ENCODE results near the gene ALDOB. TPM values are rescaled to one million over a fixed set of nuclear protein-coding genes. Genes with fewer than 3 reads are reported as not detected.

Gene ALDOB
- total RNA-seq, 4 donors from 2014 or later: 0.52 TPM; not detected in 3

GRCh38 chr9:101432171-101432570, 3.4 kb downstream of the ALDOB start:
- no peak for DNase-seq (ENCODE audit: low spot score in 2 of 2)
- TF ChIP-seq POLR2A (IDR thresholded peaks at IDR 0.05) (no peak), CTCF (IDR thresholded peaks at IDR 0.05) (no peak)
- H3K4me3 ChIP-seq (ENCODE audit: low read depth, poor library complexity, severe bottlenecking): no peak overlapping the region
- intact Hi-C loops (cut with DNase I; ENCODE audit: low total_unique reads): no loop called here

DNA sequence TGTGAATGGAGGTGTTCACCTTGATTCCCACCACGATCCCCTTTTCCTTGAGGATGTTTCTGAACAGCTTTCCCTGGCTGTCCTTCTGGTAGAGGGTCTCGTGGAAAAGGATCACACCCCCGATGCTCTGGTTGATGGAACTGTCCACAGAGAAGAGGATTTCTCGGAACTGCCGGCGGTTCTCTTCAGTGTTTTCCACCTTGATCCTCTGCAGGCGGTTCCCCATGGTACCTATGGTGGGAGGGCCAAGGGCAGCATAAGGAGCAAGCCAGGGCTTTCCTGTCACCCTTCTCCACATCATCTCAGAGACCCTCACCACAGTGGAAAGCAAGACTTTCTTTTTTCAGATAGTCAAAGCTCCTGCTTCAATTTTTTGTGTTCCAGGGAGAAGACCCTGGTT, 5.8 kb downstream of the ALDOB start:
- no peak overlapping the region for H3K4me3 ChIP-seq (ENCODE audit: low read depth, poor library complexity, severe bottlenecking)
- TF ChIP-seq CTCF (IDR thresholded peaks at IDR 0.05) (no peak), POLR2A (IDR thresholded peaks at IDR 0.05) (no peak)
- intact Hi-C loops (cut with DNase I; ENCODE audit: low total_unique reads): no loop called here
- DNase-seq (ENCODE audit: low spot score in 2 of 2): no peak
- WGBS, 2 donors: 90 to 95% methylated on average over 7 of the region's 7 CpGs

DNA sequence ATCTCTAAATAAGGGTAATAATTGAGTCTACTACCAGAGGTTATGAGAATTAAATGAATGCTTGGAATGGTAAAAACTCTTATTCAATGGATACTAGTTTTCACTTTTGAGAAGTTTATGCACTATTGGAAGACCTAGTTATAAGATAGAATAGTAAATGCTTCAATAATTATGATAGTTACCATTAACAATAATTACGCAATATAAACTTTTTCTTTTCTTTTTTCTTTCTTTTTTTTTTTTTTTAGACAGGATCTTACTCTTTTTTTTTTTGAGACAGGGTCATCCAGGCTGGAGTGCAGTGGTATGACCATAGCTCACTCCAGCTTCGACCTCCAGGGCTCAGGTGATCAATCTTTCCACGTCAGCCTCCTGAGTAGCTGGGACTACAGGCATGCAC, 6.7 kb downstream of the ALDOB start:
- H3K4me3 ChIP-seq (ENCODE audit: low read depth, poor library complexity, severe bottlenecking): no peak overlapping the region
- TF ChIP-seq CTCF (IDR thresholded peaks at IDR 0.05) (no peak), POLR2A (IDR thresholded peaks at IDR 0.05) (no peak)
- intact Hi-C loops (cut with DNase I; ENCODE audit: low total_unique reads): no loop called here
- no peak for DNase-seq (ENCODE audit: low spot score in 2 of 2)
- WGBS, 2 donors: 60 to 63% methylated on average over 3 of the region's 3 CpGs

DNA sequence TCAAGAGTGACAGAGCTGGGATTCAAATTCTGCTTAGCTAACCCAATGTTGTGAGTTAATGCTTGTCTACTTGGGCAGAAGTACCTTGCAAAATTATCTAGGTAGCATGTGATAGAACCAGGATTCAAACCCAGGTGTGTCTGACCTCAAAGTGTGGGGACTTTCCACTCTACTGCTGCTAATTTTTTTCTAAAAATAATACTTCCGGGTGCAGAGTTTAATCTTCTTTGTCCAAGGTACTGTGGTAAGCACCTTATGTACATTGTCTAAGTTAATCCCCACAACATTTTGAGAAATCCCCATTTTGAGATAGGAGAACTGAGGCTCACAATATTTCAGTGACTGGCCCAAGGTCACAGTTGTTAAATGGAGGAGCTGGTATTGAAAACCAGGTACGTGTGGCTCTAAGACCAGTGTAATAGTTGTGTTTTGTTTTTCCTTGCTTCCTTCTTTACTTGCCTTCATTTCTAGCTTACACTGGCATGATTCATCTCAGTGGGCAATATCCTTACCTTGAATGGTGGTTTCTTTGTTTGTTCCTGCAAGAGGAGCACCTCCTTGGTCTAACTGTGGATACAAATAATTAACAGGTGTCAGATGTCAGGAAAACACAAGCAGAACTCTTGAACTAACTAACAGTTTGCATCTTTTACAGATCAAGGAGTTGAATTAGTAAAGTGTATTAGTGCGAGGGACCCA, 7.5 kb downstream of the ALDOB start:
- H3K4me3 ChIP-seq (ENCODE audit: low read depth, poor library complexity, severe bottlenecking): no peak overlapping the region
- 89 to 90% methylated on average over 3 of the region's 3 CpGs for WGBS, 2 donors
- no peak for DNase-seq (ENCODE audit: low spot score in 2 of 2)
- intact Hi-C loops (cut with DNase I; ENCODE audit: low total_unique reads): no loop called here
- TF ChIP-seq POLR2A (IDR thresholded peaks at IDR 0.05) (no peak), CTCF (IDR thresholded peaks at IDR 0.05) (no peak)

DNA sequence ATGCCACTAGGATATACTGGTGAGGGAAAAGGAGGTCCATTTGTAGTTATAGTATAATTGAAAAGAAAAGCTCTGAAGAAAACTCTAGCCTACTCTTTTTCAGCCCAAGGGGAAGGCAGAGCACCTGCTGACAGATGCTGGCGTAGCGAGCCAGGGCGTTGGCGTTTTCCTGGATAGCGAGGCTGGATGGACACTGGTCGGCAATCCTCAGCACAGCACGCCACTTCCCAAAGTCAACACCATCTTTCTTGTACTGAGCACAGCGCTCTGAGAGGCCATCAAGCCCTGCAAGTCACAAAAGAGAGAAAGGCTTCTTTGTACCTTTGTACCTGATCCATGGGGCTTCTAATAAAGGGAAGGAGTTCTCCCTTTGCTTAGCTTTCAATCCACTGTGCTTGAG, 8.2 kb downstream of the ALDOB start:
- no peak overlapping the region for H3K4me3 ChIP-seq (ENCODE audit: low read depth, poor library complexity, severe bottlenecking)
- no peak for TF ChIP-seq CTCF (IDR thresholded peaks at IDR 0.05)
- TF ChIP-seq POLR2A (IDR thresholded peaks at IDR 0.05): no peak
- intact Hi-C loops (cut with DNase I; ENCODE audit: low total_unique reads): no loop called here
- no peak for DNase-seq (ENCODE audit: low spot score in 2 of 2)
- WGBS, 2 donors: 93 to 95% methylated on average over 8 of the region's 8 CpGs

GRCh38 chr9:101421653-101422065, 13.9 kb downstream of the ALDOB start:
- intact Hi-C loops (cut with DNase I; ENCODE audit: low total_unique reads): no loop called here
- DNase-seq (ENCODE audit: low spot score in 2 of 2): no peak
- WGBS, 2 donors: 89 to 95% methylated on average over 5 of the region's 5 CpGs
- H3K4me3 ChIP-seq (ENCODE audit: low read depth, poor library complexity, severe bottlenecking): no peak overlapping the region
- TF ChIP-seq CTCF (IDR thresholded peaks at IDR 0.05): peak in 1 of 3 donors; percentile 79
- no peak for TF ChIP-seq POLR2A (IDR thresholded peaks at IDR 0.05)
